Measurements from ENCODE around the gene UGT2B15.

Gene UGT2B15

DNA sequence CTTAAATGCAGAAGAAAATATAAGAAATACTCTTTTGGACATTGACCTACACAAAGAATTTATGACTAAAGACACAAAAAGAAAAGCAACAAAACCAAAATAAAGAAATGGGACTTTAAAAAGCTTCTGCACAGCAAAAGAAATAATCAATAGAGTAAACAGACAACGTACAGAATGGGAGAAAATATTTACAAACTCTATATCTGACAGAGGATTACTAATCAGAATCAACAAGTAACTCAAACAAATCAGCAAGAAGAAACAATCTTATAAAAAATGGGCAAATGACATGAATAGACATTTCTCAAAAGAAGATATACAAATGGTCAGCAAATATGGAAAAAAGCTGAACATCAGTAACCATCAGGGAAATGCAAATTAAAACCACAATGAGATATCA lies 56.7 kb downstream of the UGT2B15 start:
- no peaks in the 10 kb centered on the region for H3K4me1 ChIP-seq (ENCODE audit: control insufficient read depth in 2 of 2, insufficient read depth in 2 of 2, low read length in 2 of 2)
- H3K9ac ChIP-seq (ENCODE audit: low read depth in 1 of 2, low read length in 2 of 2): no peak overlapping the region
- H3K27ac ChIP-seq (ENCODE audit: low read depth in 2 of 2, low read length in 2 of 2): no peak overlapping the region
- H3K27me3 ChIP-seq (ENCODE audit: control insufficient read depth in 2 of 2, insufficient read depth in 2 of 2, low read length in 2 of 2): no peaks in the 10 kb centered on the region
- H3K4me3 ChIP-seq (ENCODE audit: low read length in 2 of 2): no peak overlapping the region
- no peaks in the 10 kb centered on the region for H3K36me3 ChIP-seq (ENCODE audit: control insufficient read depth in 2 of 2, insufficient read depth in 2 of 2, low read length in 2 of 2)
- no peaks in the 10 kb centered on the region for H3K9me3 ChIP-seq (ENCODE audit: control insufficient read depth in 2 of 2, low read length in 2 of 2)

DNA sequence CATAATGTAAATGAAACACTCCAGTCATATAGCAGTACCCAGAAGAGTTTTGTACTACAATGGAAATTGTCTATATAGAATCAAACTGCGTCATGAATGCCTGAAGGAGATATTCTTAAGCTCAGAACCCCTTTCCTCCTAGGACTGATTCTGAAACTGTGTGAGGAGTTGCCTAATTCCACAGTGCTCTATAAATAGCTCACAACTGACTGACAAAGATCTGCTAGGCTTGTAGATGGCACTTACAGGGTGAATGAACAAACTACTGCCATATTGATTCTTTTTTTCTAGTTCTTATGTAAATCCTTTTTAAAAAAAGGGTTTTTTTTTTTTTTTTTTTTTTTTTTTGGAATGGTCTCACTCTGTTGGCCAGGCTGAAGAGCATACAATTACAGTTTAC lies 64.2 kb downstream of the UGT2B15 start:
- H3K4me3 ChIP-seq (ENCODE audit: low read length in 2 of 2): no peak overlapping the region
- H3K36me3 ChIP-seq (ENCODE audit: control insufficient read depth in 2 of 2, insufficient read depth in 2 of 2, low read length in 2 of 2): no peaks in the 10 kb centered on the region
- no peaks in the 10 kb centered on the region for H3K9me3 ChIP-seq (ENCODE audit: control insufficient read depth in 2 of 2, low read length in 2 of 2)
- H3K9ac ChIP-seq (ENCODE audit: low read depth in 1 of 2, low read length in 2 of 2): no peak overlapping the region
- no peaks in the 10 kb centered on the region for H3K27me3 ChIP-seq (ENCODE audit: control insufficient read depth in 2 of 2, insufficient read depth in 2 of 2, low read length in 2 of 2)
- no peak overlapping the region for H3K27ac ChIP-seq (ENCODE audit: low read depth in 2 of 2, low read length in 2 of 2)
- H3K4me1 ChIP-seq (ENCODE audit: control insufficient read depth in 2 of 2, insufficient read depth in 2 of 2, low read length in 2 of 2): no peaks in the 10 kb centered on the region

DNA sequence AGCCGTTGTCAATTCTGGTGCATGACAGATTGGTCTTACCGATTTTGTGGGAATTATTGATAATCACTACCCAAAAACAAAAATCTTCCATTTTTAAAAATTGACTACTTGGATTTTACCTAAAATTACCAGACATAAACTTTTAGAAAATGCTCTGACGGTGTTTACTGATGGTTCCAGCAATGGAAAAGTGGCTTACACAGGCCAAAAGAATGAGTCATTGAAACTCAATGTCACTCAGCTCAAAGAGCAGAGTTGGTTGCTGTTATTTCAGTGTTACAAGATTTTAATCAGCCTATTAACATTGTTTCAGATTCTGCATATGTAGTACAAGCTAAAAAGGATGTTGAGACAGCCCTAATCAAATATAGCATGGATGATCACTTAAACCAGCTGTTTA lies 71.3 kb downstream of the UGT2B15 start:
- no peaks in the 10 kb centered on the region for H3K9me3 ChIP-seq (ENCODE audit: control insufficient read depth in 2 of 2, low read length in 2 of 2)

DNA sequence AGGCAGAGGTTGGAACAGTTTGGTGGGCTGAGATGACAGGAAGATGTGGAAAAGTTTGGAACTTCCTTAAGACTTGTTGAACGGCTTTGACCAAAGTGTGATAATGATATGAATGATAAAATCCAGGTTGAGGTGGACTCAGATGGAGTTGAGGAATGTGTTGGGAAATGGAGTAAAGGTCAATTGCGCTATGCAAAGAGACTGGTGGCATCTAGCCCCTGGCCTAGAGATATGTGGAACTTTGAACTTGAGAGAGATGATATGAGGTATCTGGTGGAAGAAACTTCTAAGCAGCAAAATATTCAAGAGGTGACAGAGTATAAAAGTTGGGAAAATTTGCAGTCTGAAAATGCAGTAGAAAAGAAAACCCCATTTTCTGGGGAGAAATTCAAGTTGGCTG lies 73.0 kb downstream of the UGT2B15 start:
- no peaks in the 10 kb centered on the region for H3K4me1 ChIP-seq (ENCODE audit: control insufficient read depth in 2 of 2, insufficient read depth in 2 of 2, low read length in 2 of 2)
- H3K27me3 ChIP-seq (ENCODE audit: control insufficient read depth in 2 of 2, insufficient read depth in 2 of 2, low read length in 2 of 2): no peaks in the 10 kb centered on the region
- no peaks in the 10 kb centered on the region for H3K36me3 ChIP-seq (ENCODE audit: control insufficient read depth in 2 of 2, insufficient read depth in 2 of 2, low read length in 2 of 2)
- no peak overlapping the region for H3K4me3 ChIP-seq (ENCODE audit: low read length in 2 of 2)
- no peak overlapping the region for H3K27ac ChIP-seq (ENCODE audit: low read depth in 2 of 2, low read length in 2 of 2)
- H3K9me3 ChIP-seq (ENCODE audit: control insufficient read depth in 2 of 2, low read length in 2 of 2): no peaks in the 10 kb centered on the region
- H3K9ac ChIP-seq (ENCODE audit: low read depth in 1 of 2, low read length in 2 of 2): no peak overlapping the region

More for the DNA sequence above, 71.3 kb downstream of the UGT2B15 start:
- H3K4me1 ChIP-seq (ENCODE audit: control insufficient read depth in 2 of 2, insufficient read depth in 2 of 2, low read length in 2 of 2): no peaks in the 10 kb centered on the region
- H3K27ac ChIP-seq (ENCODE audit: low read depth in 2 of 2, low read length in 2 of 2): no peak overlapping the region
- H3K27me3 ChIP-seq (ENCODE audit: control insufficient read depth in 2 of 2, insufficient read depth in 2 of 2, low read length in 2 of 2): no peaks in the 10 kb centered on the region
- H3K4me3 ChIP-seq (ENCODE audit: low read length in 2 of 2): no peak overlapping the region
- no peaks in the 10 kb centered on the region for H3K36me3 ChIP-seq (ENCODE audit: control insufficient read depth in 2 of 2, insufficient read depth in 2 of 2, low read length in 2 of 2)
- H3K9ac ChIP-seq (ENCODE audit: low read depth in 1 of 2, low read length in 2 of 2): no peak overlapping the region
